DOHH2 (cell line): ENCODE results near the gene SMIM3.

Source experiments
- H3F3A ChIP-seq: fragments of 200-600 bp; sonication (generic), shearing (Covaris generic); 2 replicates; pipeline ENCODE4 v1.6.0; 2016; ENCODE audit warnings: antibody characterized with exemption, mild to moderate bottlenecking; ENCODE audit not compliant: control insufficient read depth, insufficient read depth
- H3K27ac ChIP-seq: fragments of 200-600 bp; sonication (generic); 2 replicates; pipeline ENCODE4 v1.5.1; 2014; ENCODE audit warnings: low read depth, mild to moderate bottlenecking, low read length, moderate library complexity
- H3K27me3 ChIP-seq: fragments of 200-600 bp; sonication (generic); 2 replicates; pipeline ENCODE4 v1.6.1; 2014; ENCODE audit warnings: mild to moderate bottlenecking, low read length, mixed read lengths; ENCODE audit not compliant: control insufficient read depth
- H3K36me3 ChIP-seq: fragments of 200-600 bp; sonication (generic); 2 replicates; pipeline ENCODE4 v1.6.1; 2014; ENCODE audit warnings: mild to moderate bottlenecking, low read length, moderate library complexity, mixed read lengths; ENCODE audit not compliant: control insufficient read depth
- H3K4me1 ChIP-seq: fragments of 200-600 bp; sonication (generic); 2 replicates; pipeline ENCODE4 v1.6.1; 2014; ENCODE audit warnings: mild to moderate bottlenecking, low read length, mixed read lengths; ENCODE audit not compliant: control insufficient read depth
- H3K4me2 ChIP-seq: fragments of 200-600 bp; sonication (generic); 2 replicates; pipeline ENCODE4 v1.6.0; 2014; ENCODE audit warnings: mild to moderate bottlenecking, low read length, moderate library complexity
- H3K4me3 ChIP-seq: fragments of 200-600 bp; sonication (generic); 2 replicates; pipeline ENCODE4 v1.5.1; 2014; ENCODE audit warnings: mild to moderate bottlenecking, low read length, mixed read lengths
- H3K79me2 ChIP-seq: fragments of 200-600 bp; sonication (generic); 2 replicates; pipeline ENCODE4 v1.6.1; 2014; ENCODE audit warnings: mild to moderate bottlenecking, low read length, mixed read lengths; ENCODE audit not compliant: control insufficient read depth
- H3K9me2 ChIP-seq: fragments of 200-600 bp; sonication (generic); replicated peaks from 2 replicates; pipeline ENCODE4 v1.6.1; 2014; ENCODE audit warnings: mild to moderate bottlenecking, low read length, mixed read lengths; ENCODE audit not compliant: control insufficient read depth
- H3K9me3 ChIP-seq: fragments of 200-600 bp; sonication (generic); 2 replicates; pipeline ENCODE4 v1.6.1; 2014; ENCODE audit warnings: antibody characterized with exemption, low read length, mixed read lengths; ENCODE audit not compliant: control insufficient read depth, insufficient read depth
- H4K20me1 ChIP-seq: fragments of 200-600 bp; sonication (generic); 2 replicates; pipeline ENCODE4 v1.6.0; 2014; ENCODE audit warnings: low read depth, mild to moderate bottlenecking, antibody characterized with exemption, low read length, moderate library complexity; ENCODE audit not compliant: control insufficient read depth, insufficient read depth
- EZH2phosphoT487 ChIP-seq: fragments of 200-600 bp; sonication (generic); IDR thresholded peaks from 2 replicates; pipeline ENCODE4 v1.6.1; 2017; ENCODE audit warnings: borderline replicate concordance, mild to moderate bottlenecking, antibody characterized with exemption, low read length, moderate library complexity, mixed read lengths
- TF ChIP-seq, protein P1 (sequence below): fragments of 200-600 bp; sonication (generic); IDR thresholded peaks from one replicate; pipeline ENCODE4 v1.5.1; 2014; ENCODE audit warnings: antibody characterized with exemption, mild to moderate bottlenecking, low read depth, low read length; ENCODE audit not compliant: poor library complexity, severe bottlenecking

SMIM3 gene

DNA sequence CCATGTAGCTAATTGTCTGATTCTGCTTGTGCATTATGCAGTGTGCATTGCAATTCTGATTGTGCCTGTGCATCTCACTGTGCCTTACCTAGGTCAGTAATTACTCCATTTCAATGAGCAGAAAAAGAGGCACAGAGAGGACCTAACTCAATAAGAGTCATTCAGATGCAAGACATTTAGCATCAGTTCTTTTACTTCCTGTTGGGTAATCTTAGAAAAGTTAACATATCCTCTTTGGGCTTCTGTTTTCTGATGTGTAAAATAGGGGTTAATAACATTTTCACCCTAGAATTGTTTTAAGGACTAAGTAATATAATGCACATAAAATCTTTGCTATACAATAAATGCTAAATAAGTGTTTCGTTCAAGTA, 12.8 kb upstream of the SMIM3 start:
- H3K9me2 ChIP-seq: no peaks in the 10 kb centered on the region
- H3K4me3 ChIP-seq: no peak overlapping the region
- H3K9me3 ChIP-seq: no peaks in the 10 kb centered on the region
- no peak overlapping the region for H3K4me2 ChIP-seq
- no peaks in the 10 kb centered on the region for H3K79me2 ChIP-seq
- TF ChIP-seq EZH2phosphoT487: no peak
- TF ChIP-seq, protein P1, sequence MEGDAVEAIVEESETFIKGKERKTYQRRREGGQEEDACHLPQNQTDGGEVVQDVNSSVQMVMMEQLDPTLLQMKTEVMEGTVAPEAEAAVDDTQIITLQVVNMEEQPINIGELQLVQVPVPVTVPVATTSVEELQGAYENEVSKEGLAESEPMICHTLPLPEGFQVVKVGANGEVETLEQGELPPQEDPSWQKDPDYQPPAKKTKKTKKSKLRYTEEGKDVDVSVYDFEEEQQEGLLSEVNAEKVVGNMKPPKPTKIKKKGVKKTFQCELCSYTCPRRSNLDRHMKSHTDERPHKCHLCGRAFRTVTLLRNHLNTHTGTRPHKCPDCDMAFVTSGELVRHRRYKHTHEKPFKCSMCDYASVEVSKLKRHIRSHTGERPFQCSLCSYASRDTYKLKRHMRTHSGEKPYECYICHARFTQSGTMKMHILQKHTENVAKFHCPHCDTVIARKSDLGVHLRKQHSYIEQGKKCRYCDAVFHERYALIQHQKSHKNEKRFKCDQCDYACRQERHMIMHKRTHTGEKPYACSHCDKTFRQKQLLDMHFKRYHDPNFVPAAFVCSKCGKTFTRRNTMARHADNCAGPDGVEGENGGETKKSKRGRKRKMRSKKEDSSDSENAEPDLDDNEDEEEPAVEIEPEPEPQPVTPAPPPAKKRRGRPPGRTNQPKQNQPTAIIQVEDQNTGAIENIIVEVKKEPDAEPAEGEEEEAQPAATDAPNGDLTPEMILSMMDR: no peak
- no peak overlapping the region for H3K27ac ChIP-seq
- H3K27me3 ChIP-seq: 0 out of 2 replicates have a peak, but pooled peaks cover 2% of the 10 kb centered on the region
- H3K4me1 ChIP-seq: peaks cover 8% of the 10 kb centered on the region
- no peaks in the 10 kb centered on the region for H3K36me3 ChIP-seq
- H3F3A ChIP-seq: no peaks in the 10 kb centered on the region
- no peaks in the 10 kb centered on the region for H4K20me1 ChIP-seq

DNA sequence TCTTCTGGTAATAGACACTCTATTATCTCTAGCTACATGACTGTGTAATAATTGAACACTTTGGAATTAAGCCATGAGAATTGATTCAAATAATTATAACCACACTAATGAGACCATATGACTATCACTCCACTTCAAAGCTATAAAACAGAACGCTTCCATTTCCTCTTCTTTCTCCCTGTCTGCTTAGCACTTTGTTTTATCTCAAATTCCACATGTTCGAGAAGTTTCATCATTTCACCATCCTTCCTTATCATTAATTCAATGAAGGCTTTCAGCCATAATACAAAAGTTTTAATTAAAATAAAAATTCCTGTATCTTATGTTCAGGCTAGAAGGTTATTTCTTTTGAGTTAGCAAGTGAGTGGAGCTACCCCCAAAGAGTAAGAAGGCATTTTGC, 12.3 kb upstream of the SMIM3 start:
- Histone ChIP-seq H3F3A (no peaks in the 10 kb centered on the region), H3K4me2 (no peak overlapping the region), H3K4me3 (no peak overlapping the region), H3K79me2 (no peaks in the 10 kb centered on the region), H4K20me1 (no peaks in the 10 kb centered on the region), H3K27me3 (0 out of 2 replicates have a peak, but pooled peaks cover 2% of the 10 kb centered on the region), H3K4me1 (peaks cover 13% of the 10 kb centered on the region), H3K27ac (no peak overlapping the region), H3K9me3 (no peaks in the 10 kb centered on the region), H3K9me2 (no peaks in the 10 kb centered on the region), H3K36me3 (no peaks in the 10 kb centered on the region)
- TF ChIP-seq, protein P1: no peak
- no peak for TF ChIP-seq EZH2phosphoT487

DNA sequence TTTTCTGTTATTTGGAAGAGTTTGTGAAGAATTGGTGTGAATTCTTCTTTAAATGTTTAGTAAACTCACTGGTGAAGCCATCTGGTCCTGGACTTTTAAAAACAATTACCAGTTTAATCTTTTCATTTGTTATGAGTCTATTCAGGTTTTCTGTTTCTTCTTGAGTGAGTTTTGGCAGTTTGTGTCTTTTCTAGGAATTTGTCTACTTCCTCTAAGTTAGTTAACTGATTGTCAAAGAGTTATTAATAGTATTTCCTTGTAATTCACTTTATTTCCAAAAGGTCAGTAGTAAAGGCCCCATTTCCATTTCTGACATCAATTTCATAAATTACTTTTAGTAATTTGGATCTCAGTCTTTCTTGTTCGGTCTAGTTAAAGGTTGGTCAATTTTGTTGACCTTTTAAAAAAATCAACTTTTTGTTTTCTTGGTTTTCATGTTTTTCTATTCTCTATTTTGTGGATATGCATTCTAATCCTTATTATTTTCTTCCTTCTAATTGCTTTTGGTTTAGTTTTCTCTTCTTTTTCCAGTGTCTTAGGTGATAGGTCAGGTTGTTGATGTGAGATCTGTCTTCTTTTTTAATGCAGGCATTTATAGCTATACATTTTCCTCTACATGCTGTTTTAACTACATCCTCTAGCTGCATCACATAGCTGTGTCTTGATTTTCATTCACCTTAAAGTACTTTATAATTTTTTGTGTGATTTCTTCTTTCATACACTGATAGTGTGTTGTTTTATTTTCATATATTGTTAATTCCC, 7.3 kb upstream of the SMIM3 start:
- Histone ChIP-seq H3K36me3 (no peaks in the 10 kb centered on the region), H3K9me3 (no peaks in the 10 kb centered on the region), H3K4me1 (peaks cover 8% of the 10 kb centered on the region), H3K4me3 (no peak overlapping the region), H3F3A (no peaks in the 10 kb centered on the region), H3K27ac (no peak overlapping the region), H3K4me2 (no peak overlapping the region), H3K27me3 (0 out of 2 replicates have a peak, but pooled peaks cover 2% of the 10 kb centered on the region), H3K79me2 (no peaks in the 10 kb centered on the region), H4K20me1 (no peaks in the 10 kb centered on the region), H3K9me2 (no peaks in the 10 kb centered on the region)
- TF ChIP-seq, protein P1: no peak
- no peak for TF ChIP-seq EZH2phosphoT487
